ENCODE results near the gene EDARADD. TPM values are rescaled to one million over a fixed set of nuclear protein-coding genes. Genes with fewer than 3 reads are reported as not detected.

Gene EDARADD
- total RNA-seq, 1 experiment from 2014 or later = 35.4 TPM

DNA sequence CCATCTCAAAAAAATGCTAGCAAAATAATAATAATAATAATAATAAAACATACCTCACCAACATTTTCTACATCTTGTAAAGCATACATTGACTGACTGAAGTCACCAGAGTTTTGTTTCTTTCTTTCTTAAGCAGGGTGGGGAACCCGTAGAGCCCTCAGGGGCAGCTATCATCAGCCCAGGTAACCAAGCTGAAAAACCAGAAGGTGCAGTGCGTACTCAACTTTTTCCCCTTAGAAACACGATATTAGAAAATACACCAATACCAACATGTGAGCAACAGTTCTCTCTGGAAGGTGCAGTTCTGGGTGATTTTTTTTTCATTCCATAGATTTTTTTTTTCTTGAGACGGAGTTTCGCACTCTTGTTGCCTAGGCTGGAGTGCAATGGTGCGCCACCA, 75.4 kb downstream of the EDARADD start:
- H3K36me3 ChIP-seq (ENCODE audit: control insufficient read depth, insufficient read depth, low read length) = no peaks in the 10 kb centered on the region
- no peak overlapping the region for H3K27ac ChIP-seq (ENCODE audit: low read length)
- no peak overlapping the region for H3K4me3 ChIP-seq (ENCODE audit: low read depth in 2 of 2, low read length in 2 of 2)
- no peak for DNase-seq (ENCODE audit: low read depth, low spot score)
- no peak for TF ChIP-seq SIN3A (IDR thresholded peaks at IDR 0.05; ENCODE audit: borderline replicate concordance, insufficient read depth, low read depth, low read length)
- TF ChIP-seq, protein P1, sequence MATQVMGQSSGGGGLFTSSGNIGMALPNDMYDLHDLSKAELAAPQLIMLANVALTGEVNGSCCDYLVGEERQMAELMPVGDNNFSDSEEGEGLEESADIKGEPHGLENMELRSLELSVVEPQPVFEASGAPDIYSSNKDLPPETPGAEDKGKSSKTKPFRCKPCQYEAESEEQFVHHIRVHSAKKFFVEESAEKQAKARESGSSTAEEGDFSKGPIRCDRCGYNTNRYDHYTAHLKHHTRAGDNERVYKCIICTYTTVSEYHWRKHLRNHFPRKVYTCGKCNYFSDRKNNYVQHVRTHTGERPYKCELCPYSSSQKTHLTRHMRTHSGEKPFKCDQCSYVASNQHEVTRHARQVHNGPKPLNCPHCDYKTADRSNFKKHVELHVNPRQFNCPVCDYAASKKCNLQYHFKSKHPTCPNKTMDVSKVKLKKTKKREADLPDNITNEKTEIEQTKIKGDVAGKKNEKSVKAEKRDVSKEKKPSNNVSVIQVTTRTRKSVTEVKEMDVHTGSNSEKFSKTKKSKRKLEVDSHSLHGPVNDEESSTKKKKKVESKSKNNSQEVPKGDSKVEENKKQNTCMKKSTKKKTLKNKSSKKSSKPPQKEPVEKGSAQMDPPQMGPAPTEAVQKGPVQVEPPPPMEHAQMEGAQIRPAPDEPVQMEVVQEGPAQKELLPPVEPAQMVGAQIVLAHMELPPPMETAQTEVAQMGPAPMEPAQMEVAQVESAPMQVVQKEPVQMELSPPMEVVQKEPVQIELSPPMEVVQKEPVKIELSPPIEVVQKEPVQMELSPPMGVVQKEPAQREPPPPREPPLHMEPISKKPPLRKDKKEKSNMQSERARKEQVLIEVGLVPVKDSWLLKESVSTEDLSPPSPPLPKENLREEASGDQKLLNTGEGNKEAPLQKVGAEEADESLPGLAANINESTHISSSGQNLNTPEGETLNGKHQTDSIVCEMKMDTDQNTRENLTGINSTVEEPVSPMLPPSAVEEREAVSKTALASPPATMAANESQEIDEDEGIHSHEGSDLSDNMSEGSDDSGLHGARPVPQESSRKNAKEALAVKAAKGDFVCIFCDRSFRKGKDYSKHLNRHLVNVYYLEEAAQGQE (IDR thresholded peaks at IDR 0.05; ENCODE audit: insufficient read depth in 1 of 2, low read depth in 2 of 2, low read length in 1 of 2) = no peak
- no peak for TF ChIP-seq POLR2AphosphoS5 (IDR thresholded peaks at IDR 0.05; ENCODE audit: low read depth, low read length)
- no peak for TF ChIP-seq CTCF (IDR thresholded peaks at IDR 0.05)
- TF ChIP-seq TCF7L2 (IDR thresholded peaks at IDR 0.05; ENCODE audit: low read depth, low read length) = no peak
- no peak for ATAC-seq
- intact Hi-C loops (cut with micrococcal nuclease; ENCODE audit: unreplicated experiment) = no loop called here
- no TSS peak for BruUV-seq (replicated peaks)
- peaks cover 22% of the 10 kb centered on the region for H3K4me1 ChIP-seq (ENCODE audit: control insufficient read depth, insufficient read depth, low read length)
- no peaks in the 10 kb centered on the region for H3K9me3 ChIP-seq (ENCODE audit: control insufficient read depth, insufficient read depth, low read depth, low read length)
- ChIA-PET POLR2A (no interaction called here), CTCF (no interaction called here)
- H3K27me3 ChIP-seq (ENCODE audit: control insufficient read depth, insufficient read depth, low read length) = no peaks in the 10 kb centered on the region
- in situ Hi-C loops (cut with HindIII; ENCODE audit: low pct_unique_long_range_greater_than_20kb, low sequenced_read_pairs) = no loop called here

DNA sequence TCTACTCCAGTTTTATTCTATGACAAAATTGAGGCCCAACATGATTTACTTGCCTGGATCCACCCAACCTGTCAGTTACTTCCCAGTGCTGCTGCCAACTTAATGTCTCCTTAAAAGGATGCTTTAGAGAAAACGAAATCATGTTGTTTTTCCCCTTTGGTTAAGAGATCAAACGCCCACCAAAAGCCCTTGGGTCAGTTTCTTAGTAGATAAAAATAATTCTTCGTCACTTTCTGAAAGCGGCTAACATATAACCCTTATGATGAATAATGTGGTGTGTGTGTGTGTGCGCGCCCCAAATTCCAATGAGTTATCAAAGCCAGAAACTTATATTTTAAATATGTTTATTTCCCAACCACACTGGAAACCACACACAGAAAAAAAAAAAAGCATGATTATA, 77.0 kb downstream of the EDARADD start:
- H3K27ac ChIP-seq (ENCODE audit: low read length) = peak overlapping the region; percentile 36
- BruUV-seq (replicated peaks) = no TSS peak
- intact Hi-C loops (cut with micrococcal nuclease; ENCODE audit: unreplicated experiment) = no loop called here
- no peaks in the 10 kb centered on the region for H3K9me3 ChIP-seq (ENCODE audit: control insufficient read depth, insufficient read depth, low read depth, low read length)
- H3K4me3 ChIP-seq (ENCODE audit: low read depth in 2 of 2, low read length in 2 of 2) = no peak overlapping the region
- H3K4me1 ChIP-seq (ENCODE audit: control insufficient read depth, insufficient read depth, low read length) = peaks cover 22% of the 10 kb centered on the region
- in situ Hi-C loops (cut with HindIII; ENCODE audit: low pct_unique_long_range_greater_than_20kb, low sequenced_read_pairs) = no loop called here
- no peaks in the 10 kb centered on the region for H3K36me3 ChIP-seq (ENCODE audit: control insufficient read depth, insufficient read depth, low read length)
- no peak for ATAC-seq
- POLR2A ChIA-PET = no interaction called here
- DNase-seq (ENCODE audit: low read depth, low spot score) = no peak
- CTCF ChIA-PET = no interaction called here
- TF ChIP-seq POLR2AphosphoS5 (IDR thresholded peaks at IDR 0.05; ENCODE audit: low read depth, low read length) (no peak), TCF7L2 (IDR thresholded peaks at IDR 0.05; ENCODE audit: low read depth, low read length) (no peak), CTCF (IDR thresholded peaks at IDR 0.05) (no peak), SIN3A (IDR thresholded peaks at IDR 0.05; ENCODE audit: borderline replicate concordance, insufficient read depth, low read depth, low read length) (no peak)
- TF ChIP-seq, protein P1 (IDR thresholded peaks at IDR 0.05; ENCODE audit: insufficient read depth in 1 of 2, low read depth in 2 of 2, low read length in 1 of 2) = no peak
- no peaks in the 10 kb centered on the region for H3K27me3 ChIP-seq (ENCODE audit: control insufficient read depth, insufficient read depth, low read length)
